GM10266 (cell line): ENCODE results near the gene SDC4.
A peak's percentile ranks its signal among the peaks of the same experiment; 100 is the strongest.

Experiments
- DNase-seq: peaks from one replicate; pipeline ENCODE4 v3.0.0; 2012; ENCODE audit errors: extremely low spot score
- CTCF ChIP-seq: IDR thresholded peaks from 2 replicates; pipeline ENCODE4 v1.5.1; 2012; ENCODE audit warnings: mild to moderate bottlenecking, low read depth; ENCODE audit not compliant: control insufficient read depth, insufficient read depth; ENCODE audit errors: missing control alignments

Gene SDC4

GRCh38 chr20:45303586-45304463 is 44.4 kb downstream of the SDC4 start:
- DNase-seq: no peak
- no peak for TF ChIP-seq CTCF

- DNase-seq: peak; percentile 35
- no peak for TF ChIP-seq CTCF
Observed at GRCh38 chr20:45301824-45302271, 46.4 kb downstream of the SDC4 start.

- peak; percentile 70 for DNase-seq
- peak; percentile 43 for TF ChIP-seq CTCF
Observed at GRCh38 chr20:45300961-45301360, 47.3 kb downstream of the SDC4 start.

GRCh38 chr20:45299786-45300185 is 48.4 kb downstream of the SDC4 start:
- no peak for DNase-seq
- TF ChIP-seq CTCF: no peak

GRCh38 chr20:45297786-45298497 is 50.3 kb downstream of the SDC4 start:
- DNase-seq: no peak
- TF ChIP-seq CTCF: no peak

- TF ChIP-seq CTCF: no peak
- no peak for DNase-seq
Observed at GRCh38 chr20:45294659-45295058, 53.6 kb downstream of the SDC4 start.

GRCh38 chr20:45294003-45294368 is 54.2 kb downstream of the SDC4 start:
- no peak for DNase-seq
- no peak for TF ChIP-seq CTCF
